Common myeloid progenitor, CD34-positive (primary cell): ENCODE data around the gene RCBTB1.
"Not testable (repeated sequence)": the region's sequence is repeated elsewhere in the genome, so short reads cannot be mapped to it uniquely, and the experiment has no call there.

Source experiments
- CTCF ChIA-PET: fragments of 350-600 bp; sonication (Branson Sonifier 250); formaldehyde crosslinking; loops from one replicate; lab custom pipeline; 2021; ENCODE audit warnings: antibody characterized with exemption; lab: Charles Lee
- POLR2A ChIA-PET: fragments of 350-600 bp; sonication (Branson Sonifier 250); formaldehyde crosslinking; loops from one replicate; lab custom pipeline; 2021; ENCODE audit warnings: antibody characterized with exemption; lab: Charles Lee
- DNase-seq, 3 donors: peaks; one replicate each; pipeline versions ENCODE4 v3.0.0 to v3.0.0-alpha.2; 2013
- H3K27ac ChIP-seq, 2 experiments: 1 replicate in 1 of 2; 2 replicates in 1 of 2; pipeline ENCODE4 v1.7.0; 2013; ENCODE audit warnings: inconsistent platforms in 2 of 2, low read length in 2 of 2, mild to moderate bottlenecking in 2 of 2, low read depth in 1 of 2, moderate library complexity in 1 of 2; ENCODE audit not compliant: severe bottlenecking in 2 of 2, insufficient read depth in 1 of 2, poor library complexity in 1 of 2
- H3K27me3 ChIP-seq, 5 experiments: replicated peaks in 2 of 5; 1 replicate in 3 of 5; 2 replicates in 2 of 5; pipeline versions ENCODE4 v1.6.1 to v1.7.0; 2013; ENCODE audit warnings: low read length in 4 of 5, mild to moderate bottlenecking in 2 of 5, moderate library complexity in 2 of 5, inconsistent platforms in 1 of 5; ENCODE audit not compliant: insufficient read depth in 5 of 5, control insufficient read depth in 4 of 5
- H3K36me3 ChIP-seq, 4 experiments: 1 replicate in 2 of 4; 2 replicates in 2 of 4; pipeline versions ENCODE4 v1.6.1 to v1.7.0; 2013; ENCODE audit warnings: low read length in 3 of 4, control low read depth in 1 of 4, mild to moderate bottlenecking in 1 of 4; ENCODE audit not compliant: control insufficient read depth in 4 of 4, insufficient read depth in 4 of 4
- H3K4me1 ChIP-seq, 4 experiments: 1 replicate in 3 of 4; 2 replicates in 1 of 4; pipeline versions ENCODE4 v1.6.1 to v1.7.1; 2013; ENCODE audit warnings: low read length in 3 of 4, mild to moderate bottlenecking in 3 of 4, control low read depth in 1 of 4, inconsistent platforms in 1 of 4, moderate library complexity in 1 of 4; ENCODE audit not compliant: control insufficient read depth in 4 of 4, insufficient read depth in 4 of 4; ENCODE audit errors: control extremely low read depth in 1 of 4
- H3K4me3 ChIP-seq, 7 experiments: 1 replicate in 4 of 7; 2 replicates in 3 of 7; pipeline versions ENCODE4 v1.5.1 to v1.7.0; 2013; ENCODE audit warnings: mild to moderate bottlenecking in 7 of 7, low read length in 6 of 7, moderate library complexity in 6 of 7, inconsistent platforms in 2 of 7, low read depth in 2 of 7, control low read depth in 1 of 7; ENCODE audit not compliant: insufficient read depth in 4 of 7, control insufficient read depth in 1 of 7; ENCODE audit errors: extremely low read depth in 1 of 7
- H3K9me3 ChIP-seq, 5 experiments: 1 replicate in 4 of 5; 2 replicates in 1 of 5; pipeline versions ENCODE4 v1.6.1 to v1.7.1; 2013; ENCODE audit warnings: low read length in 4 of 5, mild to moderate bottlenecking in 2 of 5, inconsistent platforms in 1 of 5, low read depth in 1 of 5, moderate library complexity in 1 of 5; ENCODE audit not compliant: control insufficient read depth in 4 of 5, insufficient read depth in 2 of 5; ENCODE audit errors: control extremely low read depth in 1 of 5
- WGBS: methylation state at CpG from one replicate; pipeline ENCODE4 v1.1.5; 2013; ENCODE audit not compliant: insufficient coverage; 5-methylcytosine and 5-hydroxymethylcytosine counted together

RCBTB1 gene

GRCh38 chr13:49615836-49616675 lies 30.7 kb upstream of the RCBTB1 start:
- ChIA-PET POLR2A (no interaction called here), CTCF (interaction anchor here (0.9 to 1.5 kb wide), 2 partner anchors 8 to 109 kb away, joined by 3 read pairs; no protein-coding TSS in a partner anchor)
- Histone ChIP-seq H3K4me1 (peaks cover 2 to 28% (median 18%) of the 10 kb centered on the region in 4 experiments), H3K36me3 (no peaks in the 10 kb centered on the region), H3K9me3 (peaks cover 0 to 10% (median 0%) of the 10 kb centered on the region in 5 experiments), H3K27me3 (no peaks in the 10 kb centered on the region), H3K27ac (no peak overlapping the region), H3K4me3 (peak overlapping the region in 1 of 7 experiments; percentile 48)
- DNase-seq, result no peak
- WGBS, result 56% methylated on average over 6 of the region's 8 CpGs

- H3K36me3 ChIP-seq, H3K27me3 ChIP-seq, H3K9me3 ChIP-seq, H3K4me3 ChIP-seq, H3K27ac ChIP-seq, DNase-seq, POLR2A ChIA-PET: not testable (repeated sequence)
- H3K4me1 ChIP-seq, result peaks cover 8 to 37% (median 24%) of the 10 kb centered on the region in 4 experiments
- CTCF ChIA-PET, result interaction anchor here (0.9 to 2.1 kb wide), 3 partner anchors 10 to 311 kb away, joined by 3 to 7 read pairs (median 3); no protein-coding TSS in a partner anchor
- WGBS, result 100% methylated on average over 3 of the region's 3 CpGs
These were observed 26.7 kb upstream of the RCBTB1 start for GRCh38 chr13:49612042-49612441.

- H3K9me3 ChIP-seq, result peaks cover 0 to 10% (median 0%) of the 10 kb centered on the region in 5 experiments
- H3K36me3 ChIP-seq, result no peaks in the 10 kb centered on the region
- H3K27ac ChIP-seq, result no peak overlapping the region
- WGBS, result 100% methylated on average over 1 of the region's 1 CpG
- peaks cover 5 to 31% (median 16%) of the 10 kb centered on the region in 4 experiments for H3K4me1 ChIP-seq
- CTCF ChIA-PET, result no interaction called here
- no peak for DNase-seq
- POLR2A ChIA-PET, result no interaction called here
- H3K27me3 ChIP-seq, result no peaks in the 10 kb centered on the region
- H3K4me3 ChIP-seq, result no peak overlapping the region
These were observed 24.8 kb upstream of the RCBTB1 start for GRCh38 chr13:49610176-49610575.

GRCh38 chr13:49608651-49609331 lies 23.4 kb upstream of the RCBTB1 start:
- peaks cover 5 to 42% (median 19%) of the 10 kb centered on the region in 4 experiments for H3K4me1 ChIP-seq
- WGBS, result 100% methylated on average over 1 of the region's 1 CpG
- no peaks in the 10 kb centered on the region for H3K36me3 ChIP-seq
- ChIA-PET POLR2A (no interaction called here), CTCF (interaction anchor here (0.6 to 2.5 kb wide), 19 partner anchors 7 to 360 kb away, joined by 3 to 16 read pairs (median 3); partner anchors contain the start of genes ARL11, CAB39L, PHF11 and SETDB2)
- H3K4me3 ChIP-seq, result no peak overlapping the region
- peaks cover 0 to 10% (median 0%) of the 10 kb centered on the region in 5 experiments for H3K9me3 ChIP-seq
- no peaks in the 10 kb centered on the region for H3K27me3 ChIP-seq
- no peak overlapping the region for H3K27ac ChIP-seq
- peak in 2 of 3 donors; percentile 48 to 59 for DNase-seq

GRCh38 chr13:49607761-49608160 lies 22.4 kb upstream of the RCBTB1 start:
- ChIA-PET CTCF (interaction anchor here (0.6 to 2.5 kb wide), 18 partner anchors 8 to 307 kb away, joined by 3 to 16 read pairs (median 3); partner anchors contain the start of genes ARL11, CAB39L and SETDB2), POLR2A (no interaction called here)
- peaks cover 0 to 10% (median 0%) of the 10 kb centered on the region in 5 experiments for H3K9me3 ChIP-seq
- peak overlapping the region in 1 of 7 experiments; percentile 4 for H3K4me3 ChIP-seq
- 8% methylated on average over 3 of the region's 5 CpGs for WGBS
- DNase-seq, result peak in 2 of 3 donors; percentile 41 to 51
- H3K36me3 ChIP-seq, result no peaks in the 10 kb centered on the region
- peak overlapping the region in 1 of 2 experiments; percentile 45 for H3K27ac ChIP-seq
- no peaks in the 10 kb centered on the region for H3K27me3 ChIP-seq
- H3K4me1 ChIP-seq, result peaks cover 5 to 45% (median 21%) of the 10 kb centered on the region in 4 experiments

- Histone ChIP-seq H3K36me3 (no peaks in the 10 kb centered on the region), H3K9me3 (peaks cover 0 to 4% (median 0%) of the 10 kb centered on the region in 5 experiments), H3K4me3 (peak overlapping the region in 6 of 7 experiments; percentile 41 to 81 (median 64)), H3K27ac (peak overlapping the region in 1 of 2 experiments; percentile 57), H3K27me3 (no peaks in the 10 kb centered on the region), H3K4me1 (peaks cover 5 to 45% (median 21%) of the 10 kb centered on the region in 4 experiments)
- CTCF ChIA-PET, result interaction anchor here (0.8 to 2.5 kb wide), 19 partner anchors 9 to 306 kb away, joined by 3 to 16 read pairs (median 4); partner anchors contain the start of gene ARL11
- DNase-seq, result peak; percentile 89 to 93 (median 92)
- POLR2A ChIA-PET, result interaction anchor here (0.6 to 1.0 kb wide), 2 partner anchors 50 to 110 kb away, joined by 3 to 6 read pairs; no protein-coding TSS in a partner anchor
- WGBS, result 45% methylated on average over 8 of the region's 15 CpGs
These were observed 21.6 kb upstream of the RCBTB1 start for GRCh38 chr13:49606747-49607648.
